Astrocyte (in vitro differentiated cells and primary cell): ENCODE results near the gene SKIC2.
"Not testable (repeated sequence)": the region's sequence is repeated elsewhere in the genome, so short reads cannot be mapped to it uniquely, and the experiment has no call there.

ENCODE experiments used
- EZH2 ChIP-seq: IDR thresholded peaks from 2 replicates; pipeline ENCODE4 v1.6.1; 2012; ENCODE audit warnings: mild to moderate bottlenecking, low read length, inconsistent platforms; ENCODE audit not compliant: insufficient read depth
- TF ChIP-seq, protein P1 (sequence below): IDR thresholded peaks from 2 replicates; pipeline ENCODE4 v1.5.1; 2011; ENCODE audit warnings: low read depth, mild to moderate bottlenecking, inconsistent platforms, low read length, moderate library complexity; ENCODE audit not compliant: insufficient read depth

DNA sequence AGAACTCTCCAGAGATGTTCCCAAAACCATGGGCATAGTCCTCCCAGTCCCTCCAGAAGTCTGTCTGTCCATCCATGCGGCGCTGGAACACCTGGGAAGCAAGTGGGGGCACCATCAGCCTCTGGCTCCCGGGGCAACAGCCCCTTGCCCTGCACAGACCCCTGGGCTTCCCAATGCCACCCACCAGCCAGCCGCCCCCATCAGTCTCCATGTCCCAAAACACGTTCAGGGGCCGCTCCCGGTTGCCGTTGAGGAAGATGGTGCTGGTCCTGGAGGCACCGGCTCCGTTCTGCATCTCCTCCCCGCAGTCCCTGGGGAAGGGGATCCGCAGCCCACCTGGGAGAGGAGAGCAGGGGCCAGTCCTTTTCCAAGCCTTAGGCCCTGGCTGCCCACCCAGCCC lies 50.6 kb downstream of the SKIC2 start:
- TF ChIP-seq, protein P1, sequence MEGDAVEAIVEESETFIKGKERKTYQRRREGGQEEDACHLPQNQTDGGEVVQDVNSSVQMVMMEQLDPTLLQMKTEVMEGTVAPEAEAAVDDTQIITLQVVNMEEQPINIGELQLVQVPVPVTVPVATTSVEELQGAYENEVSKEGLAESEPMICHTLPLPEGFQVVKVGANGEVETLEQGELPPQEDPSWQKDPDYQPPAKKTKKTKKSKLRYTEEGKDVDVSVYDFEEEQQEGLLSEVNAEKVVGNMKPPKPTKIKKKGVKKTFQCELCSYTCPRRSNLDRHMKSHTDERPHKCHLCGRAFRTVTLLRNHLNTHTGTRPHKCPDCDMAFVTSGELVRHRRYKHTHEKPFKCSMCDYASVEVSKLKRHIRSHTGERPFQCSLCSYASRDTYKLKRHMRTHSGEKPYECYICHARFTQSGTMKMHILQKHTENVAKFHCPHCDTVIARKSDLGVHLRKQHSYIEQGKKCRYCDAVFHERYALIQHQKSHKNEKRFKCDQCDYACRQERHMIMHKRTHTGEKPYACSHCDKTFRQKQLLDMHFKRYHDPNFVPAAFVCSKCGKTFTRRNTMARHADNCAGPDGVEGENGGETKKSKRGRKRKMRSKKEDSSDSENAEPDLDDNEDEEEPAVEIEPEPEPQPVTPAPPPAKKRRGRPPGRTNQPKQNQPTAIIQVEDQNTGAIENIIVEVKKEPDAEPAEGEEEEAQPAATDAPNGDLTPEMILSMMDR: not testable (repeated sequence)
- TF ChIP-seq EZH2: not testable (repeated sequence)
